HepG2 (cell line): ENCODE measurements around the gene B3GNT2. TPM values are rescaled to one million over a fixed set of nuclear protein-coding genes. Genes with fewer than 3 reads are reported as not detected.
A peak's percentile ranks its signal among the peaks of the same experiment; 100 is the strongest.

Source experiments
- ATAC-seq: fragments of 200-7000 bp; cut with Tn5 transposase; 3 replicates; pipeline ENCODE4 v1.9.1; 2020; ENCODE audit warnings: mild to moderate bottlenecking, moderate library complexity
- BruUV-seq: library from RNA; stranded (reverse); fragments of 400-500 nt; replicated peaks from 2 replicates; lab custom pipeline; 2021; lab: Mats Ljungman, UMichigan
- CTCF ChIA-PET: fragments of 300-600 bp; formaldehyde crosslinking; extraction: SDS; loops from one replicate; lab custom pipeline; 2021; ENCODE audit warnings: low total read pairs, inconsistent platforms, low intra/inter-chr PET ratio; lab: Yijun Ruan, JAX
- POLR2A ChIA-PET: fragments of 350-600 bp; sonication (Branson Sonifier 250); formaldehyde crosslinking; loops from one replicate; lab custom pipeline; 2020; ENCODE audit warnings: antibody characterized with exemption, inconsistent platforms; lab: Yijun Ruan, JAX
- DNase-seq: peaks from one replicate; pipeline ENCODE4 v3.0.0-alpha.2; 2015; ENCODE audit warnings: low spot score
- FAIRE-seq: peaks from 3 replicates; lab custom pipeline; 2011; peaks lifted over from hg19 to GRCh38; lab: Jason Lieb, UNC
- H2AFZ ChIP-seq: one replicate; pipeline ENCODE4 v1.6.1; 2011; ENCODE audit warnings: low read length, inconsistent platforms
- H3K27ac ChIP-seq: fragments of 300-600 bp; 3 replicates; pipeline ENCODE4 v1.8.0; 2011; ENCODE audit warnings: mixed run types, mild to moderate bottlenecking, mixed read lengths, low read length, inconsistent platforms; ENCODE audit not compliant: insufficient read depth; ENCODE audit errors: extremely low read length
- H3K27me3 ChIP-seq, 2 experiments: fragments of 200-600 bp in 1 of 2; 2 replicates in 1 of 2; 3 replicates in 1 of 2; pipeline versions ENCODE4 v1.6.0 to v1.8.0; 2011; ENCODE audit warnings: low read length in 2 of 2, mild to moderate bottlenecking in 2 of 2, moderate library complexity in 2 of 2, inconsistent platforms in 1 of 2; ENCODE audit not compliant: insufficient read depth in 2 of 2, control insufficient read depth in 1 of 2
- H3K36me3 ChIP-seq, 2 experiments: fragments of 200-600 bp in 1 of 2; replicated peaks in 1 of 2; 2 replicates in 1 of 2; 3 replicates in 1 of 2; pipeline versions ENCODE4 v1.5.1 to v1.8.0; 2011; ENCODE audit warnings: low read length in 2 of 2, inconsistent platforms in 1 of 2; ENCODE audit not compliant: insufficient read depth in 2 of 2, control insufficient read depth in 1 of 2
- H3K4me1 ChIP-seq: 2 replicates; pipeline ENCODE4 v1.5.1; 2012; ENCODE audit warnings: low read length, inconsistent platforms; ENCODE audit not compliant: insufficient read depth
- H3K4me2 ChIP-seq: 2 replicates; pipeline ENCODE4 v1.6.0; 2011; ENCODE audit warnings: low read depth, low read length, inconsistent platforms
- H3K4me3 ChIP-seq, 3 experiments: fragments of 200-600 bp in 1 of 3; sonication (generic), shearing (Covaris generic) in 1 of 3; replicated peaks in 1 of 3; 2 replicates each; pipeline ENCODE4 v1.5.1; 2011 to 2016; ENCODE audit warnings: low read length in 3 of 3, inconsistent platforms in 2 of 3, low read depth in 2 of 3, mild to moderate bottlenecking in 2 of 3, control low read depth in 1 of 3, mixed read lengths in 1 of 3; ENCODE audit not compliant: insufficient read depth in 1 of 3
- H3K79me2 ChIP-seq: one replicate; pipeline ENCODE4 v1.6.1; 2011; ENCODE audit warnings: low read length, inconsistent platforms; ENCODE audit not compliant: insufficient read depth
- H3K9ac ChIP-seq: 2 replicates; pipeline ENCODE4 v1.6.0; 2011; ENCODE audit warnings: mild to moderate bottlenecking, low read depth, low read length, inconsistent platforms; ENCODE audit not compliant: insufficient read depth
- H3K9me3 ChIP-seq: 2 replicates; pipeline ENCODE4 v1.5.1; 2012; ENCODE audit warnings: mild to moderate bottlenecking, low read length
- H4K20me1 ChIP-seq: 2 replicates; pipeline ENCODE4 v1.6.0; 2011; ENCODE audit warnings: inconsistent platforms, mild to moderate bottlenecking, low read length, moderate library complexity; ENCODE audit not compliant: insufficient read depth
- ATF1 ChIP-seq: IDR thresholded peaks from 2 replicates; pipeline ENCODE4 v1.6.1; 2016; ENCODE audit warnings: mild to moderate bottlenecking, control low read depth
- ATF7 ChIP-seq, 2 experiments: fragments of 450-650 bp in 1 of 2; sonication (generic) in 1 of 2; formaldehyde crosslinking in 1 of 2; IDR thresholded peaks; 2 replicates each; pipeline versions ENCODE4 v1.4.0 to v1.6.1; 2016 to 2020; ENCODE audit warnings: antibody characterized with exemption in 1 of 2, mild to moderate bottlenecking in 1 of 2, missing genetic modification reagents in 1 of 2
- CEBPB ChIP-seq: IDR thresholded peaks from 2 replicates; pipeline ENCODE4 v1.6.1; 2011; ENCODE audit warnings: low read depth, low read length, improper control_type of control experiment, borderline replicate concordance
- CEBPG ChIP-seq: IDR thresholded peaks from 2 replicates; pipeline ENCODE4 v1.6.1; 2016
- PAX8 ChIP-seq: sonication (generic); formaldehyde crosslinking; IDR thresholded peaks from 2 replicates; pipeline ENCODE4 v1.8.0; 2022; ENCODE audit warnings: mild to moderate bottlenecking, missing genetic modification reagents, borderline replicate concordance
- SP4 ChIP-seq: sonication (generic); formaldehyde crosslinking; IDR thresholded peaks from 2 replicates; pipeline ENCODE4 v1.8.1; 2023; ENCODE audit warnings: mild to moderate bottlenecking, missing genetic modification reagents
- TERF1 ChIP-seq: sonication (generic); formaldehyde crosslinking; IDR thresholded peaks from 2 replicates; pipeline ENCODE4 v1.8.0; 2022; ENCODE audit warnings: mild to moderate bottlenecking, missing genetic modification reagents, moderate library complexity
- ZBTB37 ChIP-seq: sonication (generic); formaldehyde crosslinking; IDR thresholded peaks from 2 replicates; pipeline ENCODE4 v1.4.0; 2020; ENCODE audit warnings: mild to moderate bottlenecking, missing genetic modification reagents
- ZBTB7B ChIP-seq: sonication (generic); formaldehyde crosslinking; IDR thresholded peaks from 2 replicates; pipeline ENCODE4 v1.4.0; 2020; ENCODE audit warnings: missing genetic modification reagents
- ZNF503 ChIP-seq: sonication (generic); formaldehyde crosslinking; IDR thresholded peaks from 2 replicates; pipeline ENCODE4 v1.4.0; 2020; ENCODE audit warnings: missing genetic modification reagents
- ZNF616 ChIP-seq: sonication (generic); formaldehyde crosslinking; IDR thresholded peaks from 2 replicates; pipeline ENCODE4 v1.5.0; 2020; ENCODE audit warnings: low read depth, mild to moderate bottlenecking, missing genetic modification reagents
- ZNF761 ChIP-seq: sonication (generic); formaldehyde crosslinking; conservative IDR thresholded peaks from 2 replicates; pipeline ENCODE4 v1.4.0; 2020; ENCODE audit warnings: mild to moderate bottlenecking, missing genetic modification reagents
- WGBS: methylation state at CpG from one replicate; pipeline ENCODE4 v1.1.6; 2017; ENCODE audit warnings: low lambda C conversion rate; 5-methylcytosine and 5-hydroxymethylcytosine counted together
- in situ Hi-C: cut with HindIII; loops from 2 replicates; pipeline ENCODE4 v1.10.0; 2017; ENCODE audit warnings: low pct_unique_long_range_greater_than_20kb; ENCODE audit not compliant: extremely low pct_ligation_motif_present
- intact Hi-C: fragments of 100-400 bp; cut with micrococcal nuclease; formaldehyde crosslinking; loops from one replicate; pipeline ENCODE4 v1.10.0; 2022; ENCODE audit not compliant: unreplicated experiment
- polyA plus RNA-seq, 8 experiments: library from polyadenylated mRNA; depleted of rRNA in 3 of 8; stranded (reverse) in 7 of 8; unstranded in 1 of 8; fragments of >200 nt; fragmentation: Illumina TruSeq in 4 of 8; extraction: Trizol in 4 of 8; gene quantifications; 2 replicates each; pipeline versions ENCODE4 v1.2.1 to v1.2.3, GENCODE V29; 2011 to 2016; ENCODE audit warnings: low read depth in 4 of 8, missing spikeins in 1 of 8, mixed read lengths in 1 of 8; ENCODE audit not compliant: insufficient read depth in 1 of 8
- total RNA-seq, 5 experiments: library from RNA; depleted of rRNA; stranded (reverse); fragments of >200 nt; fragmentation: Illumina TruSeq; extraction: Trizol; gene quantifications; 2 replicates each; pipeline ENCODE4 v1.2.3, GENCODE V29; 2016; ENCODE audit warnings: low read depth in 1 of 5

Gene B3GNT2
- total and polyA plus RNA-seq, 2 of the 13 experiments (the other 11 are each of a cell fraction or from before 2014, with no cell fraction given): 26.3 to 28.5 TPM

GRCh38 chr2:62202019-62202722, 6.3 kb downstream of the B3GNT2 start:
- DNase-seq (no peak), FAIRE-seq (no peak), ATAC-seq (no peak)
- TF ChIP-seq ZBTB37: no peak
- no peak for TF ChIP-seq ZNF616
- TF ChIP-seq ZNF761 (CRISPR knock-in tag): no peak
- no peak for TF ChIP-seq ZNF503 (CRISPR knock-in tag)
- no peak for TF ChIP-seq ZBTB7B (CRISPR knock-in tag)
- 0 out of 2 replicates have a peak, but pooled peaks have one; percentile 28 for TF ChIP-seq SP4 (CRISPR knock-in tag)
- peak; percentile 47 for TF ChIP-seq CEBPG (CRISPR knock-in tag)
- TF ChIP-seq ATF7 (IDR thresholded peaks at IDR 0.05): peak; percentile 51; the same call in 1 of the 2 replicates
- no peak for TF ChIP-seq ATF7 (CRISPR knock-in tag; IDR thresholded peaks at IDR 0.05)
- no peak for TF ChIP-seq ATF1 (CRISPR knock-in tag)
- TF ChIP-seq CEBPB: peak; percentile 57; the same call in 1 of the 2 replicates
- no peak for TF ChIP-seq PAX8
- no peak for TF ChIP-seq TERF1
- peaks cover 51% of the 10 kb centered on the region for H3K4me1 ChIP-seq
- no peak overlapping the region for H3K4me3 ChIP-seq
- in situ Hi-C loops (no loop called here), intact Hi-C loops (no loop called here)
- H3K4me2 ChIP-seq: no peak overlapping the region
- no TSS peak for BruUV-seq
- H3K27me3 ChIP-seq: no peaks in the 10 kb centered on the region; a peak in 1 of 5 replicates
- peaks cover 100% of the 10 kb centered on the region for H3K79me2 ChIP-seq
- H4K20me1 ChIP-seq: peaks cover 97% of the 10 kb centered on the region
- H2AFZ ChIP-seq: no peak overlapping the region
- over 99% methylated on average over 9 of the region's 9 CpGs for WGBS
- H3K9me3 ChIP-seq: no peaks in the 10 kb centered on the region
- ChIA-PET POLR2A (no interaction called here), CTCF (no interaction called here)
- H3K9ac ChIP-seq: no peak overlapping the region
- H3K27ac ChIP-seq: no peak overlapping the region
- H3K36me3 ChIP-seq: no peaks in the 10 kb centered on the region; a peak in 1 of 5 replicates
